HepG2 (cell line): ENCODE results near the gene BACE1-AS. TPM values are rescaled to one million over a fixed set of nuclear protein-coding genes. Genes with fewer than 3 reads are reported as not detected.

Source experiments
- AGO2 ChIP-seq: fragments of 200-400 bp; formaldehyde crosslinking; optimal IDR thresholded peaks from 2 replicates; pipeline ENCODE3; 2017; ENCODE audit warnings: mild to moderate bottlenecking, low read depth, low read length, moderate library complexity
- HNRNPLL ChIP-seq: fragments of 200-400 bp; formaldehyde crosslinking; IDR thresholded peaks from 2 replicates; pipeline ENCODE4 v1.6.1; 2017; ENCODE audit warnings: mild to moderate bottlenecking, low read depth, low read length; ENCODE audit not compliant: poor library complexity, severe bottlenecking
- RFX1 ChIP-seq: fragments of 450-650 bp; IDR thresholded peaks from 2 replicates; pipeline ENCODE4 v1.6.1; 2017
- SETDB1 ChIP-seq: sonication (generic); formaldehyde crosslinking; IDR thresholded peaks from 2 replicates; pipeline ENCODE4 v1.5.1; 2020; ENCODE audit warnings: missing genetic modification reagents, mild to moderate bottlenecking, borderline replicate concordance
- STAT5B ChIP-seq: sonication (generic); formaldehyde crosslinking; IDR thresholded peaks from 2 replicates; pipeline ENCODE4 v1.4.0; 2020; ENCODE audit warnings: missing genetic modification reagents
- YEATS4 ChIP-seq: sonication (generic); formaldehyde crosslinking; IDR thresholded peaks from 2 replicates; pipeline ENCODE4 v1.4.0; 2020; ENCODE audit warnings: missing genetic modification reagents, borderline replicate concordance
- ZBTB1 ChIP-seq: sonication (generic); formaldehyde crosslinking; IDR thresholded peaks from 2 replicates; pipeline ENCODE4 v1.4.0; 2020; ENCODE audit warnings: missing genetic modification reagents, borderline replicate concordance
- ZNF572 ChIP-seq: sonication (generic); formaldehyde crosslinking; IDR thresholded peaks from 2 replicates; pipeline ENCODE4 v1.5.1; 2020; ENCODE audit warnings: mild to moderate bottlenecking, missing genetic modification reagents
- ZNF703 ChIP-seq: sonication (generic); formaldehyde crosslinking; IDR thresholded peaks from 2 replicates; pipeline ENCODE4 v1.5.1; 2020; ENCODE audit warnings: missing genetic modification reagents, mild to moderate bottlenecking, moderate library complexity, borderline replicate concordance
- ZSCAN31 ChIP-seq: sonication (generic); formaldehyde crosslinking; IDR thresholded peaks from 2 replicates; pipeline ENCODE4 v1.5.0; 2020; ENCODE audit warnings: low read depth, mild to moderate bottlenecking, missing genetic modification reagents
- polyA plus RNA-seq, 8 experiments: library from polyadenylated mRNA; depleted of rRNA in 3 of 8; stranded (reverse) in 7 of 8; unstranded in 1 of 8; fragments of >200 nt; fragmentation: Illumina TruSeq in 4 of 8; extraction: Trizol in 4 of 8; gene quantifications; 2 replicates each; pipeline versions ENCODE4 v1.2.1 to v1.2.3, GENCODE V29; 2011 to 2016; ENCODE audit warnings: low read depth in 4 of 8, missing spikeins in 1 of 8, mixed read lengths in 1 of 8; ENCODE audit not compliant: insufficient read depth in 1 of 8
- total RNA-seq, 5 experiments: library from RNA; depleted of rRNA; stranded (reverse); fragments of >200 nt; fragmentation: Illumina TruSeq; extraction: Trizol; gene quantifications; 2 replicates each; pipeline ENCODE4 v1.2.3, GENCODE V29; 2016; ENCODE audit warnings: low read depth in 1 of 5
- TF ChIP-seq, protein P1 (sequence below): sonication (generic); formaldehyde crosslinking; IDR thresholded peaks from 2 replicates; pipeline ENCODE4 v1.5.1; 2020; ENCODE audit warnings: mild to moderate bottlenecking, missing genetic modification reagents, borderline replicate concordance
- TF ChIP-seq, protein P2 (sequence below): IDR thresholded peaks from 2 replicates; pipeline ENCODE4 v1.6.1; 2012; ENCODE audit warnings: inconsistent platforms
- TF ChIP-seq, protein P3 (sequence below): sonication (generic); formaldehyde crosslinking; IDR thresholded peaks from 2 replicates; pipeline ENCODE4 v1.4.0; 2020; ENCODE audit warnings: missing genetic modification reagents, borderline replicate concordance
- TF ChIP-seq, protein P4 (sequence below): sonication (generic); formaldehyde crosslinking; IDR thresholded peaks from 2 replicates; pipeline ENCODE4 v1.5.1; 2020; ENCODE audit warnings: mild to moderate bottlenecking, missing genetic modification reagents, moderate library complexity
- TF ChIP-seq, protein P5 (sequence below): sonication (generic); formaldehyde crosslinking; IDR thresholded peaks from 2 replicates; pipeline ENCODE4 v1.5.1; 2020; ENCODE audit warnings: missing genetic modification reagents, mild to moderate bottlenecking, borderline replicate concordance

The BACE1-AS gene
- total and polyA plus RNA-seq, 2 of the 13 experiments (the other 11 are each of a cell fraction or from before 2014, with no cell fraction given), result 2.0 to 3.9 TPM

DNA sequence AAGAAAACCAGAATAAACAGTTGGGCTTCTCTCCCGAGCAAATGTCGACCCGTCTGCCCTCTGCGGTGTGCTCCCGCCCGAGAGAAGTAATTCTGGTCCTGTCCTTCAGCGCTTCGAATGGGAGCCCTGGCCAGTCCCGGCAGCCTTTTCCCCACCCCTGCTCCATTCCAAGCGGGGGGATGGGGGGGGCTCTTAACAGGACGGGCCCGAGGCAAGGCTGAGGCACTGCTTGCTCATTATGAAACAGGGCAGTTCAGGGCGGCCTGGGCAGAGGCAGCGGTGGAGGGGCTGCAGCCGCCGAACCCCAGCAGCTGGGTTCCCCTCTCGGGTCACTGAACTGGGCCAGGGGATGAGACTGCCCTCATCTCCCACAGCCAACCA is 9.1 kb downstream of the BACE1-AS start (continued):
- TF ChIP-seq, protein P1, sequence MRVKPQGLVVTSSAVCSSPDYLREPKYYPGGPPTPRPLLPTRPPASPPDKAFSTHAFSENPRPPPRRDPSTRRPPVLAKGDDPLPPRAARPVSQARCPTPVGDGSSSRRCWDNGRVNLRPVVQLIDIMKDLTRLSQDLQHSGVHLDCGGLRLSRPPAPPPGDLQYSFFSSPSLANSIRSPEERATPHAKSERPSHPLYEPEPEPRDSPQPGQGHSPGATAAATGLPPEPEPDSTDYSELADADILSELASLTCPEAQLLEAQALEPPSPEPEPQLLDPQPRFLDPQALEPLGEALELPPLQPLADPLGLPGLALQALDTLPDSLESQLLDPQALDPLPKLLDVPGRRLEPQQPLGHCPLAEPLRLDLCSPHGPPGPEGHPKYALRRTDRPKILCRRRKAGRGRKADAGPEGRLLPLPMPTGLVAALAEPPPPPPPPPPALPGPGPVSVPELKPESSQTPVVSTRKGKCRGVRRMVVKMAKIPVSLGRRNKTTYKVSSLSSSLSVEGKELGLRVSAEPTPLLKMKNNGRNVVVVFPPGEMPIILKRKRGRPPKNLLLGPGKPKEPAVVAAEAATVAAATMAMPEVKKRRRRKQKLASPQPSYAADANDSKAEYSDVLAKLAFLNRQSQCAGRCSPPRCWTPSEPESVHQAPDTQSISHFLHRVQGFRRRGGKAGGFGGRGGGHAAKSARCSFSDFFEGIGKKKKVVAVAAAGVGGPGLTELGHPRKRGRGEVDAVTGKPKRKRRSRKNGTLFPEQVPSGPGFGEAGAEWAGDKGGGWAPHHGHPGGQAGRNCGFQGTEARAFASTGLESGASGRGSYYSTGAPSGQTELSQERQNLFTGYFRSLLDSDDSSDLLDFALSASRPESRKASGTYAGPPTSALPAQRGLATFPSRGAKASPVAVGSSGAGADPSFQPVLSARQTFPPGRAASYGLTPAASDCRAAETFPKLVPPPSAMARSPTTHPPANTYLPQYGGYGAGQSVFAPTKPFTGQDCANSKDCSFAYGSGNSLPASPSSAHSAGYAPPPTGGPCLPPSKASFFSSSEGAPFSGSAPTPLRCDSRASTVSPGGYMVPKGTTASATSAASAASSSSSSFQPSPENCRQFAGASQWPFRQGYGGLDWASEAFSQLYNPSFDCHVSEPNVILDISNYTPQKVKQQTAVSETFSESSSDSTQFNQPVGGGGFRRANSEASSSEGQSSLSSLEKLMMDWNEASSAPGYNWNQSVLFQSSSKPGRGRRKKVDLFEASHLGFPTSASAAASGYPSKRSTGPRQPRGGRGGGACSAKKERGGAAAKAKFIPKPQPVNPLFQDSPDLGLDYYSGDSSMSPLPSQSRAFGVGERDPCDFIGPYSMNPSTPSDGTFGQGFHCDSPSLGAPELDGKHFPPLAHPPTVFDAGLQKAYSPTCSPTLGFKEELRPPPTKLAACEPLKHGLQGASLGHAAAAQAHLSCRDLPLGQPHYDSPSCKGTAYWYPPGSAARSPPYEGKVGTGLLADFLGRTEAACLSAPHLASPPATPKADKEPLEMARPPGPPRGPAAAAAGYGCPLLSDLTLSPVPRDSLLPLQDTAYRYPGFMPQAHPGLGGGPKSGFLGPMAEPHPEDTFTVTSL (CRISPR knock-in tag), result peak; percentile 41; the same call in 1 of the 2 replicates
- TF ChIP-seq, protein P2, sequence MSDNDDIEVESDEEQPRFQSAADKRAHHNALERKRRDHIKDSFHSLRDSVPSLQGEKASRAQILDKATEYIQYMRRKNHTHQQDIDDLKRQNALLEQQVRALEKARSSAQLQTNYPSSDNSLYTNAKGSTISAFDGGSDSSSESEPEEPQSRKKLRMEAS, result peak; percentile 30
- TF ChIP-seq, protein P3, sequence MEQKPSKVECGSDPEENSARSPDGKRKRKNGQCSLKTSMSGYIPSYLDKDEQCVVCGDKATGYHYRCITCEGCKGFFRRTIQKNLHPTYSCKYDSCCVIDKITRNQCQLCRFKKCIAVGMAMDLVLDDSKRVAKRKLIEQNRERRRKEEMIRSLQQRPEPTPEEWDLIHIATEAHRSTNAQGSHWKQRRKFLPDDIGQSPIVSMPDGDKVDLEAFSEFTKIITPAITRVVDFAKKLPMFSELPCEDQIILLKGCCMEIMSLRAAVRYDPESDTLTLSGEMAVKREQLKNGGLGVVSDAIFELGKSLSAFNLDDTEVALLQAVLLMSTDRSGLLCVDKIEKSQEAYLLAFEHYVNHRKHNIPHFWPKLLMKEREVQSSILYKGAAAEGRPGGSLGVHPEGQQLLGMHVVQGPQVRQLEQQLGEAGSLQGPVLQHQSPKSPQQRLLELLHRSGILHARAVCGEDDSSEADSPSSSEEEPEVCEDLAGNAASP, result peak; percentile 15; the same call in 1 of the 2 replicates
- TF ChIP-seq, protein P4, sequence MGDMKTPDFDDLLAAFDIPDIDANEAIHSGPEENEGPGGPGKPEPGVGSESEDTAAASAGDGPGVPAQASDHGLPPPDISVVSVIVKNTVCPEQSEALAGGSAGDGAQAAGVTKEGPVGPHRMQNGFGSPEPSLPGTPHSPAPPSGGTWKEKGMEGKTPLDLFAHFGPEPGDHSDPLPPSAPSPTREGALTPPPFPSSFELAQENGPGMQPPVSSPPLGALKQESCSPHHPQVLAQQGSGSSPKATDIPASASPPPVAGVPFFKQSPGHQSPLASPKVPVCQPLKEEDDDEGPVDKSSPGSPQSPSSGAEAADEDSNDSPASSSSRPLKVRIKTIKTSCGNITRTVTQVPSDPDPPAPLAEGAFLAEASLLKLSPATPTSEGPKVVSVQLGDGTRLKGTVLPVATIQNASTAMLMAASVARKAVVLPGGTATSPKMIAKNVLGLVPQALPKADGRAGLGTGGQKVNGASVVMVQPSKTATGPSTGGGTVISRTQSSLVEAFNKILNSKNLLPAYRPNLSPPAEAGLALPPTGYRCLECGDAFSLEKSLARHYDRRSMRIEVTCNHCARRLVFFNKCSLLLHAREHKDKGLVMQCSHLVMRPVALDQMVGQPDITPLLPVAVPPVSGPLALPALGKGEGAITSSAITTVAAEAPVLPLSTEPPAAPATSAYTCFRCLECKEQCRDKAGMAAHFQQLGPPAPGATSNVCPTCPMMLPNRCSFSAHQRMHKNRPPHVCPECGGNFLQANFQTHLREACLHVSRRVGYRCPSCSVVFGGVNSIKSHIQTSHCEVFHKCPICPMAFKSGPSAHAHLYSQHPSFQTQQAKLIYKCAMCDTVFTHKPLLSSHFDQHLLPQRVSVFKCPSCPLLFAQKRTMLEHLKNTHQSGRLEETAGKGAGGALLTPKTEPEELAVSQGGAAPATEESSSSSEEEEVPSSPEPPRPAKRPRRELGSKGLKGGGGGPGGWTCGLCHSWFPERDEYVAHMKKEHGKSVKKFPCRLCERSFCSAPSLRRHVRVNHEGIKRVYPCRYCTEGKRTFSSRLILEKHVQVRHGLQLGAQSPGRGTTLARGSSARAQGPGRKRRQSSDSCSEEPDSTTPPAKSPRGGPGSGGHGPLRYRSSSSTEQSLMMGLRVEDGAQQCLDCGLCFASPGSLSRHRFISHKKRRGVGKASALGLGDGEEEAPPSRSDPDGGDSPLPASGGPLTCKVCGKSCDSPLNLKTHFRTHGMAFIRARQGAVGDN (CRISPR knock-in tag), result peak; percentile 85
- TF ChIP-seq ZBTB1 (CRISPR knock-in tag) (no peak), ZSCAN31 (CRISPR knock-in tag) (0 out of 2 replicates have a peak, but pooled peaks have one; percentile 15), STAT5B (no peak), SETDB1 (no peak; the same call in 1 of the 2 replicates), AGO2 (peak; percentile 64), HNRNPLL (peak; percentile 36), YEATS4 (CRISPR knock-in tag) (no peak), ZNF703 (CRISPR knock-in tag) (no peak), RFX1 (no peak), ZNF572 (CRISPR knock-in tag) (peak; percentile 41; the same call in 1 of the 2 replicates)
- TF ChIP-seq, protein P5, sequence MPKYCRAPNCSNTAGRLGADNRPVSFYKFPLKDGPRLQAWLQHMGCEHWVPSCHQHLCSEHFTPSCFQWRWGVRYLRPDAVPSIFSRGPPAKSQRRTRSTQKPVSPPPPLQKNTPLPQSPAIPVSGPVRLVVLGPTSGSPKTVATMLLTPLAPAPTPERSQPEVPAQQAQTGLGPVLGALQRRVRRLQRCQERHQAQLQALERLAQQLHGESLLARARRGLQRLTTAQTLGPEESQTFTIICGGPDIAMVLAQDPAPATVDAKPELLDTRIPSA (CRISPR knock-in tag), result peak; percentile 67; the same call in 1 of the 2 replicates
